Measurements from ENCODE around the gene CLSTN2.

The CLSTN2 gene

GRCh38 chr3:140557476-140557875 is 622.5 kb downstream of the CLSTN2 start:
- CTCF ChIA-PET, result no interaction called here
- H3K4me3 Mint-ChIP-seq, result no peak overlapping the region

GRCh38 chr3:140559546-140559945 is 624.6 kb downstream of the CLSTN2 start:
- CTCF ChIA-PET, result no interaction called here
- H3K4me3 Mint-ChIP-seq, result no peak overlapping the region

More at GRCh38 chr3:140557476-140557875, 622.5 kb downstream of the CLSTN2 start:
- no peaks in the 10 kb centered on the region for H3K36me3 Mint-ChIP-seq
- peaks cover 2% of the 10 kb centered on the region for H3K9me3 Mint-ChIP-seq
- no peak overlapping the region for H3K27ac Mint-ChIP-seq
- DNase-seq, result no peak
- no peaks in the 10 kb centered on the region for H3K4me1 Mint-ChIP-seq
- no peaks in the 10 kb centered on the region for H3K27me3 Mint-ChIP-seq

DNA sequence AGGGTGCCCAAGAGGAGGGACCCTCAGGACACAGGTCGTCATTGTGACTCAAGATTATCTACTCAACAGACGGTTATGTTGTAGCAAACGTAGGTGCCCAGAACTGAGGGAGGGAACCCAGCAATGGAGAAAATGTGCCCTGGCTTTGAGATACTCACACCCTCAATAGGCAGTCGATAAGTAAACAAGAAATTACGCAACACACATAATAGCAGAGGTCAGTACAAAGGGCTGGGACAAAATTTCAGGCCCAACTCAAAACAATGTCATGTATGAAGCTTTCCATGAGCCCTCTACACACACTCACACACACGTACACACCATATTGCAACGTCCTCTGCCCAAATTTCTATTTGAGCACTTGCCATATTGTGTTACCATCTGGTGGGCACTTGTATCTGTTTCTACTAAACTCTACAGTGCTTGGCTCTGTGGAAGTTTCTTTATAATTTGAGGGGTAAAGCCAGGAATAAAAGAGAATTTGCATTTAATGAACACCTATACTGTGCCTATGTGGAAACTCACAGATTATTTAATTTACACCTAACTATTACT is 628.3 kb downstream of the CLSTN2 start:
- Mint-ChIP-seq H3K36me3 (no peaks in the 10 kb centered on the region), H3K9me3 (no peaks in the 10 kb centered on the region), H3K4me1 (no peaks in the 10 kb centered on the region), H3K27me3 (no peaks in the 10 kb centered on the region), H3K27ac (no peak overlapping the region), H3K4me3 (no peak overlapping the region)
- CTCF ChIA-PET, result no interaction called here
- DNase-seq, result no peak

More at GRCh38 chr3:140559546-140559945, 624.6 kb downstream of the CLSTN2 start:
- DNase-seq, result no peak
- H3K36me3 Mint-ChIP-seq, result no peaks in the 10 kb centered on the region
- peaks cover 2% of the 10 kb centered on the region for H3K9me3 Mint-ChIP-seq
- no peaks in the 10 kb centered on the region for H3K4me1 Mint-ChIP-seq
- H3K27me3 Mint-ChIP-seq, result no peaks in the 10 kb centered on the region
- H3K27ac Mint-ChIP-seq, result no peak overlapping the region

DNA sequence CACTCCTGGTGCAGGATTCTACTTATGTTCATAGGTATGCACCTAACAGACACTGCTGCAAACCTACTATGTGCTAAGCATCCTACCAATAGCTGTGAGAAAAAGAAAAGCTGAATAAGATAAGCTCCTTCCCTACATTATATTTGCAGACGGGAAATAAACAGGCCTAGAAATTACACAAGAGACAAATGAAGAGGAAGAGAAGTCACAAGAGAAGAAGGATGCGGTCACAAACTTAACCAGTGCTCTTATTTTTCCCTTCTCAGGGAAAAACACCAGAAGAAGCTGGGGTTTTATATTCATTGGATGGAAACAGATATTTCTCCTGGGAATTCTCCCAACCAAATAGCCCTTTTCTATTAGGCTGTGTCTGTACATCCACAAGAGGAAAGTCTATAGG is 633.1 kb downstream of the CLSTN2 start:
- CTCF ChIA-PET, result no interaction called here
- Mint-ChIP-seq H3K36me3 (no peaks in the 10 kb centered on the region), H3K27me3 (no peaks in the 10 kb centered on the region), H3K4me1 (no peaks in the 10 kb centered on the region), H3K4me3 (no peak overlapping the region), H3K27ac (no peak overlapping the region), H3K9me3 (no peaks in the 10 kb centered on the region)
- DNase-seq, result no peak

DNA sequence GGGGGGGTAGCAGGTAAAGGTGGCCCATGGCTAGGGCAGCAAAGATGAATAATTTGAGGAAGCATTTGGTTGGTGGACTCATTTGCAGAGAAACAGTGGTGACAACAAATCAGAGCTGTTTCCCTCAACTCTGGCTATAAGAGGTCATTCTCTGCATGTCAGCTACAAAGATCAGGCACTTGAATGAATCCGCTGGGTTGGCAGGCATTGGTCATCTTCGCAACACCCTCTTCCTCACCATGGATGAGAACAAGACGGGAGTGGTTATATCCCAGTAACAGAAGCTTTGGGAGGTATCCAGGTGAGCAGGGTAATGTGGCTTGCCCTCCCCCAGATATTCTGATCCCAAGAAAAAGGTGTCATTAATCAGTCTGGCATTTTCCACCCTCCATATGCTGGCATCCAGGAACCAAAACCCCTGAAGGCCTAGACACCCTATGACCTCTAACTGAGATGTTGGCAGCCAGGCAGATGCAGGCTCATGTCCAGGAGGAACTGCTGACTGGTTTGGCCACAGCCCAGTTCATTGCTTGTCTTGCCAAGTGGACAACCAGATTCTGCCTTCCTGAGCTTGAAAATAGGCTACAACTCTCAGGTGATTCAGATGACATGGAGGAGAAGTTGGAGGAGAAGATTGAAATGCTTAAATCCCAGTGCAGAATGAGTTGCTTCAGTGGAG is 634.0 kb downstream of the CLSTN2 start:
- DNase-seq, result no peak
- Mint-ChIP-seq H3K27me3 (no peaks in the 10 kb centered on the region), H3K36me3 (no peaks in the 10 kb centered on the region), H3K4me1 (no peaks in the 10 kb centered on the region), H3K9me3 (no peaks in the 10 kb centered on the region), H3K4me3 (no peak overlapping the region), H3K27ac (no peak overlapping the region)
- CTCF ChIA-PET, result no interaction called here

GRCh38 chr3:140570602-140571001 is 635.6 kb downstream of the CLSTN2 start:
- no peak overlapping the region for H3K4me3 Mint-ChIP-seq
- no peak overlapping the region for H3K27ac Mint-ChIP-seq
- H3K36me3 Mint-ChIP-seq, result no peaks in the 10 kb centered on the region
- no peaks in the 10 kb centered on the region for H3K27me3 Mint-ChIP-seq
- DNase-seq, result no peak
- no peaks in the 10 kb centered on the region for H3K4me1 Mint-ChIP-seq
- H3K9me3 Mint-ChIP-seq, result no peaks in the 10 kb centered on the region
- CTCF ChIA-PET, result no interaction called here

DNA sequence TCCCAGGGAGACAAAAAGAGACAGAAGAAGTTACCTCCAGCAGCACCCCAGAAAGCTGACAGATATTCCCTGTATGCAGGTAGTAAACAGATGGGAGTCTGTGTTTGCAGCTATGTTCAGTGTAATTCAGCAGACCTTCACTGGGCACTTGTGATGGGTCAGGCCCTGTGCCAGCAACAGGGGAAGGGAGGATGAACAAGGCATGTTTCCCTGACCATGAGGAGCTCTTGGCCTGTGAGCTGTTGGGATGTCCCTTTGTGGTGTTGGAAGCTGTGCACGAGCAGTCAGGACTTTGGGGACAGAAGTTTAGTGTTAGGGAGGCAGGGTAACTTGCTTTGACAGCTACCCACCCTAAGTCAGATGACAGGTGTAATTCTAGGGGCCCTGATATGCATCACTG is 636.9 kb downstream of the CLSTN2 start:
- Mint-ChIP-seq H3K36me3 (no peaks in the 10 kb centered on the region), H3K9me3 (no peaks in the 10 kb centered on the region), H3K27me3 (no peaks in the 10 kb centered on the region), H3K4me1 (no peaks in the 10 kb centered on the region), H3K4me3 (no peak overlapping the region), H3K27ac (no peak overlapping the region)
- DNase-seq, result no peak
- CTCF ChIA-PET, result no interaction called here

GRCh38 chr3:140572334-140572733 is 637.3 kb downstream of the CLSTN2 start:
- no peak overlapping the region for H3K27ac Mint-ChIP-seq
- H3K36me3 Mint-ChIP-seq, result no peaks in the 10 kb centered on the region
- H3K27me3 Mint-ChIP-seq, result no peaks in the 10 kb centered on the region
- no peak overlapping the region for H3K4me3 Mint-ChIP-seq
- CTCF ChIA-PET, result no interaction called here
- no peaks in the 10 kb centered on the region for H3K9me3 Mint-ChIP-seq
- no peak for DNase-seq
- no peaks in the 10 kb centered on the region for H3K4me1 Mint-ChIP-seq

DNA sequence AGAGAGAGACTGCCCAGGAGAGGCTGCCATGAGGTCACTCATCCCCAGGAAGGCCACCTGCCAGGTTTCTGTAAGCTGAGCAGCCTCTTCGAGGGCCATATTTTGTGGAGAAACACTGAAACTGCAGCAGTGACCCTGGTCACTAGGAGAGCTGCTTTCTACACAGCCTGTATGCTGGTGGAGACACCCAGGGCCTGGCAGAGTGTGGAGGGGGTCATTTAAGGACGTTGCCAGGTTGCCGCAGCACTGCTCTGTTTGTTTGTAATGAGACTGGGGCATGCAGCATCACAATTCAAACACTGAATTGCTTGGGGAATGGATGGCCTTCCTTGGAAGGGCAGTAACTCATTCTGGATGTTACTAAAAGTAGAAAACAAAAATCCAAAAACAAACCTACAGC is 638.0 kb downstream of the CLSTN2 start:
- H3K9me3 Mint-ChIP-seq, result no peaks in the 10 kb centered on the region
- no peak for DNase-seq
- H3K4me1 Mint-ChIP-seq, result no peaks in the 10 kb centered on the region
- no peak overlapping the region for H3K27ac Mint-ChIP-seq
- H3K27me3 Mint-ChIP-seq, result no peaks in the 10 kb centered on the region
- no peak overlapping the region for H3K4me3 Mint-ChIP-seq
- CTCF ChIA-PET, result no interaction called here
- no peaks in the 10 kb centered on the region for H3K36me3 Mint-ChIP-seq

DNA sequence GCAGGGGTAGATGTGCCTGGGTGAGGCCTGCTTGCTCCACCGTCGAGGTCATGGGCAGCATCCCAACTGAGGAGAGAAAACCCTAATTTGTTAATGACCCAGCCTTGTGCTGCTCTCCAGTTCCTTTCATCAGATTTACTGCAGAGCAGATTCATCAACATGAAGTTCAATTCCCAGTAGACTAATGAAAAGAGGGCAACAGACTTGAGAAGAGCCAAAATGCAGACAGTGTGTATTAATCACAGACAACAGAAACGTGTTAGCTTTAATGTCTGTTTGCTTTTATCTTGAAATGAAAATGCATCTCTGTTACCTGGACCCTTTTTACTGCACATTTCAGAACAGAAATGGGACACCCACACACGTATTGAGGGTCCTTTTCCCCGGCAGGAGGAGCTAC is 639.4 kb downstream of the CLSTN2 start:
- Mint-ChIP-seq H3K36me3 (no peaks in the 10 kb centered on the region), H3K4me3 (no peak overlapping the region), H3K27me3 (peaks cover 3% of the 10 kb centered on the region), H3K27ac (no peak overlapping the region), H3K9me3 (no peaks in the 10 kb centered on the region), H3K4me1 (no peaks in the 10 kb centered on the region)
- CTCF ChIA-PET, result no interaction called here
- no peak for DNase-seq

DNA sequence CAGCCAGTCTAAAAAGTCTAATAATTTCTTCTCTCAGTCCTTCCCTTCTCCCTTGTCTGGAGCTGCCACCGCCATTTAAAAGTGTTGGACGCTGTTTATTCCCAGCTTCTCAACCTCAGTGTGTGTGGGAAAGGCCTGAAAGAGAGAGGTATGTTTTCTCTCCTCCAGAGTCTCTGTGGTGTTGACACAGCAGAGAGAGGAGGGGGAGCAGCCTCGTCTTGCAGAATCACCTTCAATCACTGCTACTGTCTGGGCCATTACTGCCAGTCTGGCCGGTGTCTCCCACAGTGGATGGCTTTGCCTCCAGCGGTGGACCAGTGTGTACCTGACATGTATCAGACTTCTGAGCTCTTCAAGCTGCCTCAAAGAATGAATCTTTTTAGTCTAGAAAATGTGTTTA is 641.5 kb downstream of the CLSTN2 start:
- CTCF ChIA-PET, result no interaction called here

DNA sequence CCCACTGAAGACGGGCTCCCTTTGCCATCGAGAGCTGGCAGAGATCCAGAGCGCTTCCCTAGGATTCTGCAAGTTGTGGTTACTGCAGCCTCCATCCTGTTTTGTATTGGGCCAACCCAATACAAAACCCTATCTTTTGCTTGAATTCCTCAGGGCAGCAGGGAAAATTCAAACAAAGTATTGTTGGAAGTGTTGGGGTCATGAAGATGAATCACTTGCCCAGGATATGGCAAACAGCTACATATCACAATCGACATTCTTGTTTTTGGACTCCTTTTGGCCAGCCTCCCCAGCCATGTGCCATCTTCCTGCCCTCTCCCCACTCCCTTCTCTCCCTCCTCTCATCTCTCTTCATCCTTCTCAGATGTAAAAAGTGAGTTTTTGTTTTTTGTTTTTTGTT is 642.9 kb downstream of the CLSTN2 start:
- H3K36me3 Mint-ChIP-seq, result no peaks in the 10 kb centered on the region
- H3K4me3 Mint-ChIP-seq, result no peak overlapping the region
- no peak for DNase-seq
- H3K4me1 Mint-ChIP-seq, result no peaks in the 10 kb centered on the region
- no peak overlapping the region for H3K27ac Mint-ChIP-seq
- no peaks in the 10 kb centered on the region for H3K9me3 Mint-ChIP-seq
- CTCF ChIA-PET, result no interaction called here
- peaks cover 3% of the 10 kb centered on the region for H3K27me3 Mint-ChIP-seq

More for the DNA sequence above, 641.5 kb downstream of the CLSTN2 start:
- H3K27me3 Mint-ChIP-seq, result peaks cover 3% of the 10 kb centered on the region
- no peaks in the 10 kb centered on the region for H3K9me3 Mint-ChIP-seq
- DNase-seq, result no peak
- no peak overlapping the region for H3K4me3 Mint-ChIP-seq
- no peaks in the 10 kb centered on the region for H3K36me3 Mint-ChIP-seq
- H3K4me1 Mint-ChIP-seq, result no peaks in the 10 kb centered on the region
- H3K27ac Mint-ChIP-seq, result no peak overlapping the region

DNA sequence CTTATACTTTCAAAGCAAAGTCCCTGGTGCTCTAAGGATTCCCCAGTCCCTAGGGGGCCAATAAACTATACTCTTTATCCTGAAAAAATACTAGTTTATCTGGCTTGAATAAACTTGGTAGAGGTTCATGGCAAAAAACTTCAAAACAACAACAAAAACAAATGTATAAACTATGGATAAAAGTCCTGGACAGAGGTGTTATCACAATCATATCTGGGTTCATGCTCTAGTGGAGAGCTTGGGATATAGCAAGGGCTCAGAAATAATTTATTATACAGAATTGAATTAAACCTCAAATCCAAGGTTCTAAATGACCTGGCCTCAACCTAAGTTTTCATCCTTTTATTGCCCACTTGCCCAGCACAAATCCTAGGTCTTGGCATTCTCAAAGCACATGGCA is 644.3 kb downstream of the CLSTN2 start:
- no peak overlapping the region for H3K27ac Mint-ChIP-seq
- DNase-seq, result no peak
- no peak overlapping the region for H3K4me3 Mint-ChIP-seq
- no peaks in the 10 kb centered on the region for H3K9me3 Mint-ChIP-seq
- CTCF ChIA-PET, result no interaction called here
- H3K27me3 Mint-ChIP-seq, result peaks cover 3% of the 10 kb centered on the region
- no peaks in the 10 kb centered on the region for H3K4me1 Mint-ChIP-seq
- no peaks in the 10 kb centered on the region for H3K36me3 Mint-ChIP-seq

GRCh38 chr3:140580746-140581145 is 645.8 kb downstream of the CLSTN2 start:
- H3K4me3 Mint-ChIP-seq, result no peak overlapping the region
- CTCF ChIA-PET, result no interaction called here
- no peaks in the 10 kb centered on the region for H3K9me3 Mint-ChIP-seq
- H3K27me3 Mint-ChIP-seq, result peaks cover 3% of the 10 kb centered on the region
- H3K27ac Mint-ChIP-seq, result no peak overlapping the region
- no peaks in the 10 kb centered on the region for H3K4me1 Mint-ChIP-seq
- H3K36me3 Mint-ChIP-seq, result no peaks in the 10 kb centered on the region
- DNase-seq, result no peak

DNA sequence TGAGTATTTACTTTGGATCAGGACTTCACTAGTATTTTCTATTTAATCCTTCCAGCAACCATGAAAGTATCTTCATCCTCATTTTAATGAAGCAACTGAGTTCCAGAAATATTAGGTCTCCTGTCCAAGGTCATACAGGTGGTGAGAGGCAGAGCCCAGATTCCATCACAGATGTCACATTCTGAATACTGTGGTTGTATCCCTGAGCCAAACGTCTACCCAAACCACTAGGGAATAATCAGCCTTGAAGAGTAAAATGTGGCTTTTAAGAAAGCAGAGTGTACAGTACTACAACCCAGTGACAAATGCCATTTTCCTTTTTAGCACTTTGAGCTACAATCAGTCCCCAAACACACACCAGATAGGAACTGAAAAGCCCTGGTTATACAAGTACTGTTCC is 649.6 kb downstream of the CLSTN2 start:
- no peaks in the 10 kb centered on the region for H3K36me3 Mint-ChIP-seq
- H3K27me3 Mint-ChIP-seq, result no peaks in the 10 kb centered on the region
- no peak for DNase-seq
- no peak overlapping the region for H3K27ac Mint-ChIP-seq
- CTCF ChIA-PET, result no interaction called here
- H3K9me3 Mint-ChIP-seq, result no peaks in the 10 kb centered on the region
- no peaks in the 10 kb centered on the region for H3K4me1 Mint-ChIP-seq
- H3K4me3 Mint-ChIP-seq, result no peak overlapping the region

DNA sequence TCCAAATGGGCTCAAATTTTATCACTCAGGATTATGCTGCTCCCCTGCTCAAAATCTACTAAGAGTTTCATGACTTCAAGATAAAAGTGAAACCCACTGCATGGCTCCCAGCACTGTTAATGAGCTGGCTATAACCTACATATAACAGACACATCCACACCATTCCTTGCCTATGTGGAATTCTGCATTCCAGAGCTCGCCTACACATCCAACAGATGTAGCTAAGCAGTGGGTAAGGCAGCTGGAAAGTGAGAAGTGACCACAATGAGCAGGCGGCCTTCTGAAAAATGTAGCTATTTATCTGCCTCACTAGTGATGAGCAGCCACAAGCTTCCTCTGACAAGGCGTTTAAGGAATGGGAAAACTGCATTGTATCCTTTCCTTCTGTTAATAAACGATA is 650.8 kb downstream of the CLSTN2 start:
- CTCF ChIA-PET, result no interaction called here
- Mint-ChIP-seq H3K4me1 (no peaks in the 10 kb centered on the region), H3K36me3 (no peaks in the 10 kb centered on the region), H3K27ac (no peak overlapping the region), H3K9me3 (no peaks in the 10 kb centered on the region), H3K27me3 (no peaks in the 10 kb centered on the region), H3K4me3 (no peak overlapping the region)
- DNase-seq, result no peak

All from activated naive CD4-positive, alpha-beta T cell treated with anti-CD3 and anti-CD28 coated beads, Interleukin-2, amount 10 ng/mL, durations not matched to agents 7 days and 5 days (primary cell).